ENCODE measurements around the gene SRGAP2C.
"Not testable (repeated sequence)": the region's sequence is repeated elsewhere in the genome, so short reads cannot be mapped to it uniquely, and the experiment has no call there.

Gene SRGAP2C

DNA sequence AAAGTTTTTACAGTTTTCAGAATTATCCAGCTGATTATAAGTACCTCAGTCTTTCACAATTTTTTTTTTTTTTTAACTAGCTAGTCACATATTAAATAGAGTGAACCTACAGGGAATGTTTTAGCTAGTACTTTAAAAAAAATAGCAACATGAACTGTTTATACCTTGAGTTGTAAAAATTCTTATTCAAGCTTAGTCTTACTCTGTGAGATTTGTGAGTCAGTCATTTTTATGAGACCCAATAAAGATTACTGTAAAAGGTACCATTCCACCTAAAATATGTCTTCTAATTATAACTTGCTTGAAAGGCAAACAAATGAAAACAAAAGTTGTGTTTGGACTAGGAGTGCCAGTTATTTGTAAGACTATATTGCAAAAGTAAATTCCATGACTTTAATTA, 6.6 kb upstream of the SRGAP2C start:
- not testable (repeated sequence) for H3K4me3 ChIP-seq (ENCODE audit: low read length); DNase-seq (ENCODE audit: low read depth)

DNA sequence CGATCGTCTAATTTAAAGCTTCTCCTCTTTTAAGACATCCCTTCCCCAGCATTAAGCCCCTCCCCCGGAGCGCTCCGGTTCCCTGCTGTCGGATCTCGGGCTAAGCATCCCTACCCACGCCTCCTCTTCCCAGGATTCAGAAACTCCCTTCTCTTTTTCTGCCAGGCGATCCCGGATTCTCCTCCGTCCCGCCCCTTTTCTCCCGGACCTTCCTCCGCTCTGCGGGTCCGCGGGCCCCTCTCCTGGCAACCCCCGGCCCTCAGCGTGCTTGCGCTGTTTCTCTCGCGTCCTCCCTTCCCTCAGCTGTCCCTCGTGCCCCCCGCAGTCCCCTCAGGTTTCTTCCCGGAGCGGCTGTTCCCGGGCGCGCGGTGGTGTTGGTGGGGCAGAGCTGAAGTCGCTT, 908 bp upstream of the SRGAP2C start:
- DNase-seq (ENCODE audit: low read depth): not testable (repeated sequence)
- H3K4me3 ChIP-seq (ENCODE audit: low read length): peak overlapping the region; percentile 36

DNA sequence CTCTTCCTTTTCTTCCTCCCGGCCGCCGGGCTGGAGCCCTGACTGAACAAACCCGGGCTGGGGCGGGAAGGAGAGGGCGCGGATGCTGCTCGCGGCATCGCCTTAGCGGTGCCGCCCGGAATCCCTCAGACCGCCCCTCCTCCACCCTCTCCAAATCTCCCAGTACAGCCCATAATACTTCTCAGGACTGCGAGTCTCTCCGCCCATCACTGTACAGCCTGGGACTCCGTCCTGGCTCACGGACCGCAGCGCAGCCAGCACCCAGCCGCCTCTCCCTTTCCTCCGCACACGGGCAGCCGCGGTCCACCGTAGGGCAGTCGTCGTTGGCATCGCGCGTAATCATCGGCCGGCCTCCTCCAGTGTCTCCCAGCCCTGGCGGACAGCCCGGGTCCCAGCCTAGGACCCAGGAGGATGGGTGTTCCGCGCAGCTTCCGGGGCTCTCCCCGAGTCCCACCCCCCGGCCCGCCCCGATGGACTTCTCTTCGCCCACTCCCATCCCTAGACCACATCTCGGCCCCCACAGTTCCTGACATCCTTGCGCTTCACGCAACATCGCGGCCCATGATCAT, 449 bp downstream of the SRGAP2C start:
- DNase-seq (ENCODE audit: low read depth): not testable (repeated sequence)
- peak overlapping the region; percentile 40 for H3K4me3 ChIP-seq (ENCODE audit: low read length)

DNA sequence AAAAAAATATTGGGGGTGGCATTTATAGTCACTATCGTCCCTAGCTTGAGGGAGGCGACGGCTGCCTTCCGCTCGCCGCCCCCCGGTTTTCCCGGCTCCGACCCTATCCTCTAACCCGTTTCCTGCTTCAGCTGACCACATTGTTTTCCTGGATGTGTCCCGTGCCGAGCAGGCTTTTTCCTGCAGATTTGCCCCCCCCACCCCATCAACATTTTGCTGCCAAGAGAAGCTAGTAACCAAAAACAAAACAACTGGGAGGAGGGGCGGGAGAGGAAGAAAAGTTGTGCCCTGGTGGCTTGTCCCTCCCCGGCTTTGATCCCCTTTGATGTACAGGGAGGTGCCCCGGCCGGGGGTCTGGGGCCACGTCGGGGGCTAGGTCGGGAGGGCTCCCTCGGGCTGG, 1.4 kb downstream of the SRGAP2C start:
- not testable (repeated sequence) for DNase-seq (ENCODE audit: low read depth); H3K4me3 ChIP-seq (ENCODE audit: low read length)

DNA sequence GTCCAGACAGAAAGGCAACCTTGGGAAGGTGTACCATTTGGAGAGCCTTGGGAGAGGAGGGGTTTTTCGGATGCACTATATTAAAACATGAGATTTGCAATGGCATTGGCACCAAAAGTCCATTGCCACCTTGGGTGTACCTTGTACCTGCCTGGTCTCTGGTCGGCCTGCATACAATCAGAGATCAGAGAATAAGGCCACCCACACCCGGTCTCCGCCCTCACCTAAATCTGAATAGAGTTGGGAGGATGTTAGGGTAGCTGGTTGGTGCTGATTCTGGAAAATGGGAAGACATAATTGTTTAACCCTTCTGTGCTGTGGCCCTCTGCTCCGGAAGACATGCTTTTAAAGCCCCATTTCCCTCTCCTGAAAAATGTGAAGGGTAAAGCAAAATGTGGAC, 3.1 kb downstream of the SRGAP2C start:
- H3K4me3 ChIP-seq (ENCODE audit: low read length); DNase-seq (ENCODE audit: low read depth): not testable (repeated sequence)

DNA sequence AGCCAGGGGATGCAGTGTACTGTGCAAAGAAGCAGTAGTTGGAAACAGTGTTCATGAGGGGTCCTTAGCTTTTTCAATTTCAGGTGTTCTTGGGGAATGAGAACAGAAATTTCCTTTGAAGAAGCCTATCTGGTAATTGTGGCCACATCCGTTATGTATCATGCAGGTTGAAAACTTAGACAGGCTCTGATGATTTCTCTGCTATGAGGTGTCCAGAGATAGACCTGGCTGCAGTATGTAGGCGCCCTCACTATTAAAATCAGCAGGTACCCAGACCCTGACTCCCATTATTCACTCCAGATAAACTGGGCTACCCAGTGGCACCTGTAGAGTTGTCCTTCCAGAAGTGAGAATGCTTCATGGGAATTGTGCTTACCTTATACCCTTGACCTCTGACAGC, 7.7 kb downstream of the SRGAP2C start:
- not testable (repeated sequence) for DNase-seq (ENCODE audit: low read depth); H3K4me3 ChIP-seq (ENCODE audit: low read length)

DNA sequence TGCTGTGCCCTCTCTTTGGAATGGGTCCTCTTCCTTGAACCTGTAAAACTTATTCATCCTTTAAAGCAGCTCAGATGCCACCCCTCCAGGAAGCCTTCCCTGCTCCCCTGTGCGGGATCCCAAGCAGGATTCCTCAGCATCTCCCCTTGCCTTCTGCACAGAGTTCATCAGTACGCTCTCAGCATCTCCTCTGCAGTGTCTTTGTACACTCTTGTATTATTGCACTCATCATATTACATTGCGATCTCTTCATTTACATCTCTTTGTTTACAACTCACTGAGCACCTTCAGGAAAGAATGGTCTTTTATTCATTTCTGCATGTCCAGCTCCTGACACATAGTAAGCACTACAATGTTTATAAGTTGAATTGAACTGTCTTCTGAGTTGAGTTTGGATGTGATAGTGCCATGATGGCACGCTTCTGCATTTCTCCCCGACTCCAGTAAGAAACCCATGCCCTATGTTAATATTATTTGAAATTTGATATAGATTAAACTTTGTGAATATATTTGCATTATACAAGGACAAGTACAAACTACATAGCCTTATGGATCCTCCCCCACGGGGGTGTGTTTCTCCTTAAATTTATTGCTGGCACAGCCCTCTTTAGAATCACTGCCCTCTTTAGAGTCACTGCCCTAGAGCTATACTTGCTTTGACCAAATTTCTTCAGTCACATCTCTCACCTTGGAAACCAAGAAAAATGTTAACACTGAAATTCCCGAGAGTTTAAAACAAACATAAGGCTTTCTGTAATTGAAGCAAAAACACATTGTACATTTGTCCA, 12.5 kb downstream of the SRGAP2C start:
- not testable (repeated sequence) for H3K4me3 ChIP-seq (ENCODE audit: low read length); DNase-seq (ENCODE audit: low read depth)

DNA sequence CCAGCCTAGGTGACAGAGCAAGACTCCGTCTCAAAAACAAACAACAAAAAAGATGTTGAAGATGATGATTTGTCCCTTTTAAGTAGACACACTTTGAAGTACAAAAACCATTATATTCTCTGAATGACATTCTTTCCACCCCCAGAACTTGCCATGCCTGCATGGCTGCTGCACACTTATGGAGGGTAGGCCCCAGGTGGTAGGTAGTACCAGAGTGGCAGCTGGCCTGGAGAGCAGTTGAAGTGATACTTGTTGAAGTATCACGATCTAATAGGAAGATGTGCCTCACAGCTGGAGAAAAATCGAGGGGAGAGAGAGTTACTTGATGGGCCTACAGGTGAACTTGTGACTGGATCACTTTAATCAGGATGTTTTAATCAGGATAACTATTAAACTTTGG, 15.0 kb downstream of the SRGAP2C start:
- H3K4me3 ChIP-seq (ENCODE audit: low read length); DNase-seq (ENCODE audit: low read depth): not testable (repeated sequence)

DNA sequence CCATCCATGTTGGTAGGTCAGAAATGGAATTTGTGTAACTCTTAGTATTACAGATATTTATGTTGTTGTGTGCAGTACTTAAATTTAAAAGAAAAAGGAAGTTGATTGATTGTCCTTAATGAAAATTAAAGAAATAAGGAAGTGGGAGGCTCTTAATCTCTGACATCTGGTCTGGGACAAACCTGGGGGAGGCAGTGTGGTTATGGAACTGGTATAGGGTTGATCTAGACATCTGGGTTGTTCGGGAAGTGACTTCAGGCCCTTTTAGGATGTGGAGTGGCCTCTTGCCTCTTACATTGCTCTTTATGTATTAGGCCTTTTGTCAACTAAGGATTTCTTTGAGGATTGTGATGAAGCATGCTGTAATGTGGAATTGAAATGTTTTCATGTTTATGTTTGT, 15.5 kb downstream of the SRGAP2C start:
- H3K4me3 ChIP-seq (ENCODE audit: low read length); DNase-seq (ENCODE audit: low read depth): not testable (repeated sequence)

DNA sequence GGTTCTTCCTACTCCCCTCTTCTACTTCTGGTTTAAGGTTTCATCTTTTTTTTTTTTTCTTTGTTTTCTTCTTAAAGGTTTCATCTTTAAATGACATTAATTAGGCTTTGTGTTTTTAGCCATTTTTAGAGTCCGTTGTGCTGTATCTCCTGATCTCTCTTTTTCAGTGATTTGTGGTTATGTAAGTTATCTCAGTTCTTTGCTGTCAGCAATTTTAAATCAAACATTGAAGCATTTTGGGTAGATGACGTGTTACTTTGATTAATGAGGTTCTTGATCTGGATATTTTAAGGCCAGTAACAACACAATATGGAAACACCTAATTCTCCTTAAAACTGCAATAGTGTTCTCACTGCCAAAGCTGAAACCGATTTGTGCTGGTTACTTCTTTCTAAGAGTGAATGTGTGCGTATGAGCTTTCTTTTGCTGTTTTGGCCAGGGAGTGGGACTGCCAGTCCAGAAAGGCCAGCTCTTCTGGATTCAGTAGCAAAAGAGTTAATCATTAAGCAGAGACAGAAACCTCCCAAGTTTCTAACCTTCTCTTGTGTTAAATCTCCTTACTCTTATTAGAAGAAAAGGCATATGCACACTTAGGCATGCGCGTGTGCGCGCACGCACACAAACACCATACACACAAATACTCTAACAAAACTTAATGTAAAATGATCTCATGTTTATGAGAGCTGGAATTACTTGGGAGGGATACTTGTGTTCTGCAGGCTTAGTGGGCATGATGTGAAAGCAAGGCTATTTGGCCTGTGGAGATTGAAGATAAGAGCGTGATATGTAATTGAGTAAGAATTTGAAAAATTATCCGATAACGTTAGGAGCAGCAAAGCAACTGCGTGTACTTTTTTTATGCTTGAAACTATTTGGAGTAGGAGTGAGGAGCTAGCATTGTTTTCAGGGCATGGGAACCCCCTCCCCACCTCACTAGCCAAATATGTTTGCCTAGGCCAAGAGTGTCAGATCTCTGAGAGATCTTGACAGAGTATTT, 16.5 kb downstream of the SRGAP2C start:
- DNase-seq (ENCODE audit: low read depth); H3K4me3 ChIP-seq (ENCODE audit: low read length): not testable (repeated sequence)

DNA sequence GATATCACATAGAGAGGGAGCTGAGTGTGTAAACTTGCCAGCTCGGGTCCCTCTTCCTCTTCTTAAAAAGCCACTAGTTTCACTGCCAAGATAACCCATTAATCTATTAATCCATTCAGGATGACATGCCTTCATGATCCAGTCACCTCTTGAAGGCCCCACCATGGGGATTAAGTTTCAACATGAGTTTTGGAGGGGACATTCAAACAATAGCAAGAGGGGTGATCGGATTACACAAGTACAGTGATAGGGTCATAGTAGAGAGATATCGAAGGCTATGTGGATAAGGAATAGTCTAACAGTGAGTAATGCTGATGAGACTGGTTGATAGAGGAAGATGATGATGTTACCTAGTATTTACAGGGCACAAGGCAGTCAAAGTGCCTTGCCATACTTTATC, 18.2 kb downstream of the SRGAP2C start:
- not testable (repeated sequence) for H3K4me3 ChIP-seq (ENCODE audit: low read length); DNase-seq (ENCODE audit: low read depth)

DNA sequence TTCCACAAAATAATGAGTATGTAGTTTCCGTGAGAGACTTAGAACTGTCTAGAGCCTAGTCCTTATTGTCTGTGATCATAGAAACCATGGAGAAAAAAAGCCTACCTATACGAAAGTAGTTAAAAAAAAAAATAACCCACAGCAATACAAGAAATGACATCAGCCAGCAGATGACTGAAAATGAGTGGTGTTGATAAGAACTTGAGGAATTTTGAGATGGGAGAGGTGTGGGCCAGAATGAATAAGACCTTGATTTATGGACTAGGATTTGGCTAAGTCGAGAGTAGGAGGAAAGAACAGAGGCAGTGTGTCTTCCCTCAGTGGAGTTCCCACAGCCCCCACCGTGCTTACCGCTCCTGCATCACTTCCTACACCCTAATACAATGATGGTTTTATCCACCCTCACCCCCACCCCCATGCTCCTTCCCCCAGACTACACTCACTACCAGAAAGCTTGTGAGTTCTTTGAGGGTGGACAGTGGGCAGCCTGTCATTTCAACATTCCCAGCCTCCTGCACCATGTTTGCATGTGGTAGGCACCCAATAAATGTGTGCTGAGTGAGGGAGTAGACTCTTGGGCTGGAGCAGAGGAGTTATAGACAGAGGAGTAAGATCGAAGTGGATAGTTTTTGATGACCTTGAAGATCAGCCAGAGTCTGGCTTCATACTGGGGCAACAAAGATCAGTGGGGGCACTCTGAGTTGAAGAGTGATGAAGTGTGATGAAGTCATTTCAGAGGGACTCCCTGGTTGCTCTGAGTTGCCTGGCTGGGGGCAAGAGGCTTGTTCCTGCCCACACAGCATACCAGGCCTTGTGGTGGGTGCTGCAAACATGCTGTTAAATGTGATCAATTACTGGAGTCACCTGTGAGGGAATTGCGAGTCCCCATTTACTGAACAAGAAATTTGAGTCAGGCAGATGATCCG, 21.3 kb downstream of the SRGAP2C start:
- DNase-seq (ENCODE audit: low read depth): not testable (repeated sequence)

DNA sequence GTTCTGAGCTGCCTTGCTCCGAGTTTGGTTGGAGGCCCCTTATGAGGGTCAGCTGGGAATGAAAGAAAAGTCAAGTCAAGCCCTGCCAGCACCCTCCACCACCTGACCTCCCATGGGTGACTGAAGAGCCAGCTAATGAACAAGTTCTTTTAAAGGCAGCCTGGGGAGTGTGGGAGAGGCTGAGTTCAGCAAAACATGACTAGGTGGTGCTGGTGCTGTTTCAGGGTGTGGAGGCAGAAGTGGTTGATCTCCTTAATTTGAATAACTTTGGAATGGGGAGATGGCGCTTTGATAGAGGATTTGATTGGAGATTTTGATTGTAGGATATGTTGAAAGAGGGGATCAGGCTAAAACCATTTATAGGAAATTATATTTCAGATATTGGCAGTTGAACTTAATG, 22.6 kb downstream of the SRGAP2C start:
- not testable (repeated sequence) for H3K4me3 ChIP-seq (ENCODE audit: low read length)
- peak; percentile 1 for DNase-seq (ENCODE audit: low read depth)

More for the DNA sequence above, 21.3 kb downstream of the SRGAP2C start:
- H3K4me3 ChIP-seq (ENCODE audit: low read length): not testable (repeated sequence)

DNA sequence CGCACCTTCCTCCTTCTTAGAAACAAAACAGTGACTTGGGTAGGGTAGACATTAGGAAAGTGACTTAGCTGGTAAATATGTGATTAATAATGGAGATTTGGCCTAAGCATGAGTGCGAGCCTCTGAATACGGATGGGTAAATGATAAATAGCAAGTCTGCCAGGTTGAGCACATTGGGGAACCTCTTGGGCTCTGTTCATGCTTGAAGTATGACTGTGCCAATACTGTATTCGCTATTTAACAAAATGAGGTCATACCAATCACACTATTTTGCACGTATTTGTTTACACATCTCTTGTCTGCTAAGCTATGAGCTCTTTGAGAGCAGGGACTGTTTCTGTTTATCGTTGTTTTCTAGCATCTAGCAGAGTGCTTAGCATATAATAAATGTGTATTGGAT, 23.6 kb downstream of the SRGAP2C start:
- peak; percentile 15 for DNase-seq (ENCODE audit: low read depth)
- not testable (repeated sequence) for H3K4me3 ChIP-seq (ENCODE audit: low read length)

DNA sequence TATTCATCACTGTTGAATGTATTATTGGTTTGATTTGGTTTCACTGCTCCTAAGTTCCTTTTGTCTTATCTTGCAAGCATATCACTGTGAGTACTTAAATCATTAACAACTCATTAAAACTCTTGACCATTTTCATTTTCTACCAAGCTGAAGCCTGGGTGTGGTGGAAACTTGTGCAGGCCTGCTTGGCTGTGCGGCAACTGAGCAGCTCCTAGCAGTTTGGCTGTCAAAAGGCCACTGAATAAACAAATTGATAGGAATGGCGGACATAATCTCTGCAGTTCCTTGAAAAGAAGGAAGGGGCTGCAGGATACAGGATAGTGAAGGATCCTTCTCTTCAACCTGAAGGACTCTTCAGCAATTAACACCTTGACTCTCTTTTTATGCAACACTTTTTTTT, 26.0 kb downstream of the SRGAP2C start:
- H3K4me3 ChIP-seq (ENCODE audit: low read length); DNase-seq (ENCODE audit: low read depth): not testable (repeated sequence)

DNA sequence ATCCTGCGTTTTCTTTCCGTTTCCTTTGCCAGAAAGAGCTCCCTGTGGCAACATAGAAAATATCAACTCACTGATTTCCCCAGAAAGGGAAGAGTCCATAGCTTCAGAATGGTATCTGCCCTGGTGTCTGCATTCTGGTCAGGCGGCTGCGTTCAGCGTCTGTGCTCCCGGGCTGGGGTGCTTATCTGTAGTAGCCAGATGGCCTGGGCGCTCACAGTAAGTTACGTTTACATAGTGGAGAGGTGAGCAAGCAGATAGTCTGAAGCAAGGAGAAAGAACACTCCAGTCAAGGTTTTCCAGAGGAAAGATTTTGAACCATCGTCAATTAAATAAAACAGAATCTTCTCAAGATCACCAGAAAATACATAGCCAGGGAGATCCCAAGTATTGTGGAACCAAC, 28.7 kb downstream of the SRGAP2C start:
- DNase-seq (ENCODE audit: low read depth); H3K4me3 ChIP-seq (ENCODE audit: low read length): not testable (repeated sequence)

DNA sequence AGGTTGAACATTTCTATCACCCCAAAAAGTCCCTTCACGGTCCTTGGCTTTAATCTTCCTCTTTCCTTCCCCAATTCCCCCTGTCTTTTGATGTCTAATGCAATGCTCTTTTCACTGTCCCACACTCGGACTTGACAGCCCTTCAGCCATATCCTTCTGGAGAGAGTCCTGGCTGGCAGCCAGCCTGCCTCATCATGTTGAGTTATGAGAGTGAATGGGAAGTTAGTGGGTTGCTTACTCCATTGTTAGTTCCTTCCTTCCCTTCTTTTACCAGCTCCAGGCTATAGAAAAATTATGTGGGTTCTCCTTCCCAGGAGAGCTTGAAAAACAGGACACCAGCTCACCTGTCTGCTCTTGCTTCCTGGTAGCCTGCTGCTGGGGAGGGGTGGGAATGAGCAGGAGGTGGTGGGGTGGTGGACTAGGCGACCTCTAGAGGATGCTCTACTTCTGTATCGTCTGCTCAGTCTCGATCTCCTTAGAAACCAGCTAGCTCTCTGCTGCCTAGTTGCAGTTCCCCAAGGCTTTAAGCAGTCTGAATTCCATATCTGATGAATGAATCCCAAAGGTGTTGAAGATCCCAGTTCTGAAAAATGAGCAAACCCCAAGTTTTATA, 29.9 kb downstream of the SRGAP2C start:
- H3K4me3 ChIP-seq (ENCODE audit: low read length); DNase-seq (ENCODE audit: low read depth): not testable (repeated sequence)

DNA sequence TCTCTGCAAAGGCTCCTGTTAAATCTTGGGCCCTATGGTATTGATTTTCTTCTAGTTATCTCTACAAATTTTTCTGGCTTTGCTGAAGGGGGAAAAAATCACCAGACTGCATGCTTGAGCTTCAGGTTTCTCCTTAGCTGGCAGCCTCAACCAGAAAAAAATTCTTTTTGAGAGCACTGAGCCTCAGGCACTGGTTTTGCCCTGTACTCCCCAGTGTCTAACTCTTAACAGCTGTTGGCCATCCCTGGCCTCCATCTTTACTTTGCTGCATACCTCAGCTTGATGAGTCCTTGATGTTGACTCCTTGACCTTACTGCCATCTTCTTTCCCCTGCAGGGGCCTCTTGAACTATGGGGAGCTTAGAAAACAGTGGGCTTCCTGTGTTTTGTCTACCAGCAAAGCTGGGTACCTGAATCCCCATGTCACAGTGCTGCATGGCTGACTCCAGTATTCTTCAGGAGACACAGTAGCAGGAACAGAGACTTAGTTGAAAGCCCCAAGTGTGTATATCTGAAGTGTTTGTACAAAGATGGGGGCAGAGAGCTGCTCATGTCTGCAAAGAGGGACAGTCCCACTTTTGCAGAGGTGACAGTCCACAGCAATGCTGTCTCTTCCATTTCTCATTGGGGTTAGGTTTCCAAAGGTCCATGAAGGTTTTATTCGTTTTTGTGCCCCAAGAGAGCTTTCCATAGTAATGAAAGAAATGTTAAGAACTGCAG, 31.1 kb downstream of the SRGAP2C start:
- not testable (repeated sequence) for H3K4me3 ChIP-seq (ENCODE audit: low read length)

More for the DNA sequence above, 31.1 kb downstream of the SRGAP2C start:
- not testable (repeated sequence) for DNase-seq (ENCODE audit: low read depth)

Measured in epithelial cell of esophagus (primary cell).